Kidney epithelial cell (primary cell): ENCODE results near the gene GPR3. TPM values are rescaled to one million over a fixed set of nuclear protein-coding genes. Genes with fewer than 3 reads are reported as not detected.

ENCODE experiments used
- DNase-seq: peaks from one replicate; pipeline ENCODE4 v3.0.0-alpha.2; 2010; ENCODE audit warnings: low read depth
- H3K27me3 ChIP-seq: 2 replicates; pipeline ENCODE4 v1.6.0; 2011; ENCODE audit warnings: low read length; ENCODE audit not compliant: control insufficient read depth, insufficient read depth
- H3K36me3 ChIP-seq: 2 replicates; pipeline ENCODE4 v1.5.1; 2011; ENCODE audit warnings: low read length; ENCODE audit not compliant: control insufficient read depth, insufficient read depth
- H3K4me3 ChIP-seq: 2 replicates; pipeline ENCODE4 v1.5.1; 2011; ENCODE audit warnings: low read depth, mild to moderate bottlenecking, control low read depth, low read length
- total RNA-seq: library from RNA; depleted of rRNA; stranded (reverse); fragments of >200 nt; gene quantifications from 2 replicates; pipeline ENCODE4 v1.2.3, GENCODE V29; 2015
- TF ChIP-seq, protein P1 (sequence below): IDR thresholded peaks from 2 replicates; pipeline ENCODE4 v1.5.1; 2011; ENCODE audit warnings: mild to moderate bottlenecking, moderate library complexity, low read length, control low read depth, inconsistent platforms; ENCODE audit not compliant: insufficient read depth, poor library complexity, severe bottlenecking

GPR3 gene
- total RNA-seq, 1 donor from 2014 or later, result 1.6 TPM

DNA sequence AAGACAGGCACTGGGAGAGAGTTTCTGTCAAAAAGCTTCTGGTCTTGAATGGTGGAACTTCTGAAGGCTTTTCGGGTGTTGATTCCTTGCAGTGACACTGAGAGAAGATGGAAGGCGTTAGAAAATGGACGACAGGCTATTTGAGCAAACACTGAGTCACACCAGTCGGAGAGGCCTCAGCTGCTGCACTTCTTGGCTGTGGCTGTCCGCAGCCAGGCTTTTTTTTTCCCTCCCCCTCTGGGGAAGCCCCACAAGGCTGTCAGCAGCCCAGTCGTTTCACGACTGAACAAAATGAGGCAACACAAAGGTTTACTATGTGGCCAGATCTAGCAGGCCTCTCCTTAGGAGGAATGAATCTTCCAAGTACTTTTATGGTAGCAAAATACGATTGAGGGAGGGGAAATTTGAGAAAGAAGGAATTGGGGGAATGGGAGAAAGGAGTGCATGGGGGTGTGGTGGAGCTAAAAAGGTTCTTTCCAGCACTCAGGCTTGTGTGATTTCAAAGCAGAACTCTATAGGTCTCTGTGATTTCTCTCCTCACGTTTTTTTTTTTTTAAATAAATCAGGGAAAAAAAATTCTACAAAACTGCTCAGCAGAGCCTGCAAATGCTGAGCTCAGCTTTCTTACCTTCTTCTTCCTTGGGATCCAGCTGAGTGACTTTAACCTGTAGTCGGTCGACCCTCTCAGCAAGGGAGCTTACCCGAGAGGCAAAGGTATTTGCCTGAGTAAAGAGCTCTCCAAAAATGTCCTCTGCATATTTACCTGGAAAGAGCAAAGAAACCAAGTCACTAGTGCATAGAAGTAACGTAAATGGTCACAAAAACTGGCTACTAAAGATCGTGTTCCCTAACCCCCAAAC, 26.1 kb downstream of the GPR3 start:
- Histone ChIP-seq H3K27me3 (no peaks in the 10 kb centered on the region), H3K4me3 (no peak overlapping the region), H3K36me3 (no peaks in the 10 kb centered on the region)
- TF ChIP-seq, protein P1, sequence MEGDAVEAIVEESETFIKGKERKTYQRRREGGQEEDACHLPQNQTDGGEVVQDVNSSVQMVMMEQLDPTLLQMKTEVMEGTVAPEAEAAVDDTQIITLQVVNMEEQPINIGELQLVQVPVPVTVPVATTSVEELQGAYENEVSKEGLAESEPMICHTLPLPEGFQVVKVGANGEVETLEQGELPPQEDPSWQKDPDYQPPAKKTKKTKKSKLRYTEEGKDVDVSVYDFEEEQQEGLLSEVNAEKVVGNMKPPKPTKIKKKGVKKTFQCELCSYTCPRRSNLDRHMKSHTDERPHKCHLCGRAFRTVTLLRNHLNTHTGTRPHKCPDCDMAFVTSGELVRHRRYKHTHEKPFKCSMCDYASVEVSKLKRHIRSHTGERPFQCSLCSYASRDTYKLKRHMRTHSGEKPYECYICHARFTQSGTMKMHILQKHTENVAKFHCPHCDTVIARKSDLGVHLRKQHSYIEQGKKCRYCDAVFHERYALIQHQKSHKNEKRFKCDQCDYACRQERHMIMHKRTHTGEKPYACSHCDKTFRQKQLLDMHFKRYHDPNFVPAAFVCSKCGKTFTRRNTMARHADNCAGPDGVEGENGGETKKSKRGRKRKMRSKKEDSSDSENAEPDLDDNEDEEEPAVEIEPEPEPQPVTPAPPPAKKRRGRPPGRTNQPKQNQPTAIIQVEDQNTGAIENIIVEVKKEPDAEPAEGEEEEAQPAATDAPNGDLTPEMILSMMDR, result no peak
- DNase-seq, result peak; percentile 84

DNA sequence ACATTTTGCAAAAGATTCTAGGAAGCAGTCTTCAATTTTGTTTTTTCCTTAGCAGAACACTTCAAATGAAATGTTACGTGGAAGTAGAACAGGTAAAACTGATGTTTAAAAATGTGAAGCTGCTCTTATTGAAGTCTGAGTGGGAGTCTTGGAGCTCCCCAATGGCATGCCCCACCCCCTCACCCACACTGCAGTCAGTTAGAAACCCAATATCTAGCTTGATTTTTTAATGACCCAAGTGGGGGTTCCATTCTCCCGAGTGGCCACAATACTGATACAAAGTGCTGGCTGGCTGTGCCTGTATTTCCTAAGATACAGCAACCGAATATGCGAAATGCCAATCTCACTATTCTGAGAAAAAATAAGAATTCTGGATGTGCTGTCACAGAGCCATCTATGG, 31.3 kb downstream of the GPR3 start:
- H3K27me3 ChIP-seq, result no peaks in the 10 kb centered on the region
- no peak overlapping the region for H3K4me3 ChIP-seq
- no peak for DNase-seq
- H3K36me3 ChIP-seq, result no peaks in the 10 kb centered on the region
- TF ChIP-seq, protein P1, result no peak

DNA sequence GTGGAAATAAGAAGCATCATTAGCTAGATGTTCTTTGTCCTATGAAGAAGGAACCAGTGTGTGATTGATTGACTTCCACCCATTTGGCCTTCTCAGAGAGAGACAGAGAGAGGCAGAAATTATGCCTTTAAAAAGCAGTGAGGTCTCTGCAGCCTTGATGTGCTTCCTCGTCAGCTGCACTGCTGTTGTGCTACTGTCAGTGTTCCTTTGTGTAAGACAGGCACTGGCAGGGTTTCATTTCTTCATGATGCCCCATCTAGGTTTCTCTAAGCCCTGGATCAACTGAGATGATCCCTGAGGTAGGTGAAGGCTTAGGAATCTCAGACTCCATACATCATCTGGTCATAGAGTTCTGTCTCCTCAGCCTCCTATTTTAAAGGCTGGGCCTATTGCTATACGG, 34.9 kb downstream of the GPR3 start:
- no peak for DNase-seq
- TF ChIP-seq, protein P1, result no peak
- H3K36me3 ChIP-seq, result no peaks in the 10 kb centered on the region
- H3K27me3 ChIP-seq, result no peaks in the 10 kb centered on the region
- no peak overlapping the region for H3K4me3 ChIP-seq

DNA sequence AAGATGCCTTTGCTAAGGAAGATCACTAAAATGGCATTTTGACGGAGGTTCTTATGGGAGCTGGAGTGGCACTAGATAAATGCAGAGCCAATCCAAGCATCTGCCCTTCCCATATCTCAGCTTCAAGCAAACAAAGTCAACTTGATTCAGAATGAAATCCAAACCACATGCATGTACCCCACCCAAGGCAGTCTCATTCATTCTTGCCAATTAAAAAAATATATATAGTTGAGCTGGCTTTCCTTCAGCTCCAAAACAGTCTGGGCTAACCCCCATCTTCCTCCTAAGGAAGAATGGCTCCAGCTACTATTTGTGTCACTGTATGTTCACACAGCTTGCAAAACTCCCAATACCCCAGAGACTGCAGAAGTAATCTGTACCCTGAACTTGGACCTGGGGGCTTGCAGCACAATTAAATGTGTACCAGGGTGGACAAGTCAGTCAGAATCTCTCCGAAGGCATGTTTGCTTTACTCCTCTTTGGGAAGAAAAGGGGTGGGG, 35.4 kb downstream of the GPR3 start:
- Histone ChIP-seq H3K27me3 (no peaks in the 10 kb centered on the region), H3K4me3 (no peak overlapping the region), H3K36me3 (no peaks in the 10 kb centered on the region)
- TF ChIP-seq, protein P1, result no peak
- no peak for DNase-seq

DNA sequence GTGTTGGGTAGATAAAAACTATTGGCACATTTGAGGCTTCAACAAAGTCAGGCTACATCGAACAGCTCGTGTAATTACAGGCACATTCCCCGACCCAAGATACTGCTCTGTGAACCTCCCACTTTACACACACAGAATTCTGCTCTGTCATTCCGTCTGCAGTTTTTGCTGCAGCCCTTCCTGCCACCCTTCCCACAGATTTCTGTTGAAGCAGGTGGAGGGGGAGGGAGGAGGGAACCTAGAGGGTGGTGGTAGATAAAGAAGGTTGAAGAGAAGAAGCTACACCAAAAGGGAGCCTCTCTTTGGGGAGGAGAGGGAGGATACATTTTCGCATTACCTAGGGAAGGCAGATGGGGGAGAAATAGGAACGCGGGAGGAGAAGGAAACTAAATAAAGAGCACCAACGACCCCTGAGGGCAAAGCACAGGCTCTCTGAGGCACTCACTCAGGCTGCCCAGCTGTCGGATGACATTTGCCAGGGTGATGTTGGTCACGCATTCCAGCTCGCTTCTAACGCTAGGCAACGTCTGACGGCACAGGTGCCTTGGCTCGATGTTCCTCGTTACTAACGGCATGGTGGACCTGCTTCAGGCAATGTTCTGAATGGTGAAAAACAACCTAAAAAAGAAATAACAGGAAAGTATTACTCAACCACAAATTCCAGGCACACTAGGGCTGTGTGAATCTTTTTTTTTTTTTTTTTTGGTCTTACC, 36.0 kb downstream of the GPR3 start:
- no peak overlapping the region for H3K4me3 ChIP-seq
- H3K27me3 ChIP-seq, result no peaks in the 10 kb centered on the region
- H3K36me3 ChIP-seq, result no peaks in the 10 kb centered on the region
- no peak for DNase-seq
- TF ChIP-seq, protein P1, result no peak
